ENCODE measurements around the gene SPATC1L.

- TF ChIP-seq POLR2A (IDR thresholded peaks at IDR 0.05) = no peak
- no peak for TF ChIP-seq CTCF (IDR thresholded peaks at IDR 0.05)
These were observed 22.3 kb downstream of the SPATC1L start for GRCh38 chr21:46161633-46162592.
